Karpas-422 (cell line): ENCODE measurements around the gene SAFB2. TPM values are rescaled to one million over a fixed set of nuclear protein-coding genes. Genes with fewer than 3 reads are reported as not detected.

Experiments used
- DNase-seq: peaks from one replicate; pipeline ENCODE4 v3.0.0-alpha.2; 2015
- H2AFZ ChIP-seq: fragments of 200-600 bp; sonication (generic); 2 replicates; pipeline ENCODE4 v1.6.1; 2014; ENCODE audit warnings: antibody characterized with exemption, low read length, mixed read lengths
- H3K27ac ChIP-seq: fragments of 200-600 bp; sonication (generic); 2 replicates; pipeline ENCODE4 v1.5.1; 2014; ENCODE audit warnings: mild to moderate bottlenecking, low read length, moderate library complexity
- H3K27me3 ChIP-seq: fragments of 200-600 bp; sonication (generic); 2 replicates; pipeline ENCODE4 v1.6.1; 2014; ENCODE audit warnings: low read length, mixed read lengths
- H3K36me3 ChIP-seq: fragments of 200-600 bp; sonication (generic); 2 replicates; pipeline ENCODE4 v1.6.1; 2014; ENCODE audit warnings: low read length, mixed read lengths; ENCODE audit not compliant: insufficient read depth
- H3K4me1 ChIP-seq: fragments of 200-600 bp; sonication (generic); 2 replicates; pipeline ENCODE4 v1.6.1; 2014; ENCODE audit warnings: mild to moderate bottlenecking, low read length, mixed read lengths
- H3K4me2 ChIP-seq: fragments of 200-600 bp; sonication (generic); 2 replicates; pipeline ENCODE4 v1.6.1; 2014; ENCODE audit warnings: low read length, low read depth, mild to moderate bottlenecking; ENCODE audit not compliant: poor library complexity, severe bottlenecking
- H3K4me3 ChIP-seq: fragments of 200-600 bp; sonication (generic); 2 replicates; pipeline ENCODE4 v1.5.1; 2014; ENCODE audit warnings: mild to moderate bottlenecking, antibody characterized with exemption, low read length, mixed read lengths
- H3K79me2 ChIP-seq: fragments of 200-600 bp; sonication (generic); 2 replicates; pipeline ENCODE4 v1.6.1; 2014; ENCODE audit warnings: mild to moderate bottlenecking, low read length, mixed read lengths
- H3K9ac ChIP-seq: fragments of 200-600 bp; sonication (generic); 2 replicates; pipeline ENCODE4 v1.6.0; 2014; ENCODE audit warnings: low read length
- H3K9me2 ChIP-seq: fragments of 200-600 bp; sonication (generic), shearing (Covaris generic); replicated peaks from 2 replicates; pipeline ENCODE4 v1.6.0; 2014; ENCODE audit warnings: mild to moderate bottlenecking, low read length, moderate library complexity; ENCODE audit not compliant: insufficient read depth
- H3K9me3 ChIP-seq: fragments of 300-700, 200-600 bp; sonication (generic); 2 replicates; pipeline ENCODE4 v1.6.1; 2014; ENCODE audit warnings: low read length, mixed read lengths
- H4K20me1 ChIP-seq: fragments of 200-600 bp; sonication (generic); 2 replicates; pipeline ENCODE4 v1.6.1; 2014; ENCODE audit warnings: mild to moderate bottlenecking, antibody characterized with exemption, low read length, low read depth; ENCODE audit not compliant: insufficient read depth
- total RNA-seq: library from RNA; depleted of rRNA; stranded (reverse); fragments of >200 nt; shearing (Covaris generic); gene quantifications from 2 replicates; pipeline ENCODE4 v1.2.3, GENCODE V29; 2014; ENCODE audit warnings: low replicate concordance

The SAFB2 gene
- total RNA-seq, 1 experiment from 2014 or later: 40.3 TPM

DNA sequence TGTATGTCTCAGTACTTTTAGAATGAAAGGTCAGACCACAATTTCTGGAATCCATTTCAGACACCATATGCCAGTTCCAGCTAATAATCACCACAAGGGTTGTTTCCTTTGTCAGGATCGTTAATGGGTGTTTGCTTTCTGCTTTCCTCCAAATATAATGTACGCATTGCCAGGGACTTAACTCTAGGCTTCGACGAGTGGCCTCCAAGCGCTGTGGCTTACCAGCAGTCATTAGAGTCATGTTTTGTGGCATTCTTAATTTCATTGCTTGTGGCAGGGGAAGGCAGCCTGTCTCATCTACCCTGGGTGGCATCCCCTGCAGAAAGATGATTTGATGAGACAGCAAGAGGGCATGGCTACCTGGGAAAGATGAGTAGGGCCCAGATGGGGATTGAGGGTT, 22.8 kb upstream of the SAFB2 start:
- Histone ChIP-seq H3K9me2 (no peaks in the 10 kb centered on the region), H3K27ac (no peak overlapping the region), H3K9ac (no peak overlapping the region), H4K20me1 (peaks cover 57% of the 10 kb centered on the region), H3K4me3 (no peak overlapping the region), H3K79me2 (peaks cover 84% of the 10 kb centered on the region), H2AFZ (no peak overlapping the region), H3K4me2 (no peak overlapping the region), H3K36me3 (peaks cover 79% of the 10 kb centered on the region), H3K4me1 (0 out of 2 replicates have a peak, but pooled peaks cover 2% of the 10 kb centered on the region), H3K9me3 (no peaks in the 10 kb centered on the region), H3K27me3 (no peaks in the 10 kb centered on the region)
- DNase-seq: no peak

DNA sequence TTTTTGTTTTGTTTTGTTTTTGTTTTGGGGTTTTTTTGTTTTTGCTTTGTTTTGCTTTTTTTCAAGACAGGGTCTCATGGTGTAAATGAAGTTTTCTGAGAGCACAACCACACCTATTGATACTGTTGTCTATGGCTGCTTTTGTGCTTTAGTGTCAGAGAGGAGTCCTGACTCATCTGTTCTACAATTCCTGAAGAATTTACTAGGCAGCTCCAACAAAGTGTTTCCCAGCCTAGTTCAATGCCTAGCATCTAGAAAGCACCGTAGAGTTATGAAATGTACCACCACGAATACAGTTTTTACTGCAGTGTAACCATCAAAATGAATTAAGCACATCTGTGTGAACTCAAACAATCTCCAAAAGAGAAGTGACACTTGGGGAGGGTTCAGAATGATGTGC, 21.5 kb upstream of the SAFB2 start:
- H3K4me3 ChIP-seq: no peak overlapping the region
- 0 out of 2 replicates have a peak, but pooled peaks cover 2% of the 10 kb centered on the region for H3K4me1 ChIP-seq
- H3K79me2 ChIP-seq: peaks cover 94% of the 10 kb centered on the region
- peaks cover 72% of the 10 kb centered on the region for H3K36me3 ChIP-seq
- H2AFZ ChIP-seq: no peak overlapping the region
- H3K9me3 ChIP-seq: no peaks in the 10 kb centered on the region
- no peak for DNase-seq
- H4K20me1 ChIP-seq: peaks cover 59% of the 10 kb centered on the region
- no peak overlapping the region for H3K27ac ChIP-seq
- H3K4me2 ChIP-seq: no peak overlapping the region
- H3K9me2 ChIP-seq: no peaks in the 10 kb centered on the region
- no peak overlapping the region for H3K9ac ChIP-seq
- H3K27me3 ChIP-seq: no peaks in the 10 kb centered on the region

DNA sequence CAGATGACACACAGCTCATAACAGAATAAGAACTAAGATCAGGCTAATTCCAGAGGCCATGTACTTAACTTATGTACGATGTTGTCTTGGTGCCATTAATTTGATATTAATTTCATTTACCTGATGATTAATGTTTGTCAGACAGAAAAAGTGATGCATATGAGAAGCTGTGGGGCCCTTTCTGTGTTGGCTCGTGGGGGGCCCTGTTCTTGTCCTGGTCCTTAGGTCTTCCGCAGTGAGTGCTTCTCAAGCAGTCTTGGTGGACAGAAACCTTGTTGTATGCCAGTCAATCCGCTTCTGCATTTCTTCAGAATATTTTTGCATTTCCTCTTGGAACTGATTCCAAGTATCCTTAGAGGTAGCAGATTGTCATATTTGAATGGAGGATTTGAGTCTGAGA, 20.5 kb upstream of the SAFB2 start:
- peaks cover 66% of the 10 kb centered on the region for H4K20me1 ChIP-seq
- H3K27me3 ChIP-seq: no peaks in the 10 kb centered on the region
- no peak overlapping the region for H3K27ac ChIP-seq
- H3K4me1 ChIP-seq: 0 out of 2 replicates have a peak, but pooled peaks cover 2% of the 10 kb centered on the region
- H2AFZ ChIP-seq: no peak overlapping the region
- H3K9me2 ChIP-seq: no peaks in the 10 kb centered on the region
- no peaks in the 10 kb centered on the region for H3K9me3 ChIP-seq
- H3K79me2 ChIP-seq: peaks cover 97% of the 10 kb centered on the region
- H3K36me3 ChIP-seq: peaks cover 66% of the 10 kb centered on the region
- no peak overlapping the region for H3K9ac ChIP-seq
- no peak overlapping the region for H3K4me2 ChIP-seq
- DNase-seq: no peak
- H3K4me3 ChIP-seq: no peak overlapping the region

DNA sequence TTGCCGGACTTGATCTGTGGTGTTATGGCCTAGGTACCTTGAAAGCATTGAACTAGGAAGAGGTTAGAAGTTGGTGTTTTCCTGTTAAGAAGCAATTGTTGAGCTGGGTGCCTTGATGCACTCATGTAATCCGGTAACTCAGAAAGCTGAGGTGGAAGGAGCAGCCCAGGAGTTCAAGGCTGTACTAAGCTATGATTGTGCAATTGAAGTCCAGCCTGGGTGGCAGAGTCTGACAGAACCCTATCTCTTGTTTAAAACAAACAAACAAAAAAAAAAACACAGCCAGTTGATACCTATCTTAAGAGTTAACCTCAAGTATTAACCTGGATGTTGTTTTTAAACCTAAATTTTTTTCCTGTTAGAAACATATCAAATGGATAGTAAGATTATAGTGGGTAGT, 19.6 kb upstream of the SAFB2 start:
- Histone ChIP-seq H3K4me3 (no peak overlapping the region), H4K20me1 (peaks cover 75% of the 10 kb centered on the region), H3K79me2 (peaks cover 97% of the 10 kb centered on the region)

DNA sequence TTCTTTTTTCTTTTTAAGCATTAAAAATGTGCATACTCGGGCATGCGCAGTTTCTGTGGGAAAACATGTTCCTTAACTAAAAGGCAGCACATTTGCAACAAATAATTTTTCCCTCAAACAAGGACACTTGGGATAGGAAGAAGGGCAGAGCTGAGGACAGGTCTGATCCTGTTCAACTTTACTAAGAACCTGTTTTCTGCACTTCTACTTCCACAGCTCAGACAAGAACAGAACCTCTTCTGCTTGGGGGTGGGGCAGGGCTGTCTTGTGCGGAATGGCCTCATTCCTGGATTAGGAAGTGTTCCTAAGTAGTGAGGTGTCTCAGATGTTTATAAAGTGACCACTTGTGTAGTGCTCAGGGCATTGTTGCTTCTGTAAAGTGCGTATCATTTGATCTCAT, 18.6 kb upstream of the SAFB2 start:
- H3K4me2 ChIP-seq: no peak overlapping the region
- H3K36me3 ChIP-seq: peaks cover 53% of the 10 kb centered on the region
- H3K4me3 ChIP-seq: no peak overlapping the region
- peaks cover 11% of the 10 kb centered on the region for H3K4me1 ChIP-seq
- no peak overlapping the region for H2AFZ ChIP-seq
- H3K9me3 ChIP-seq: no peaks in the 10 kb centered on the region
- H3K27me3 ChIP-seq: no peaks in the 10 kb centered on the region
- no peak for DNase-seq
- no peaks in the 10 kb centered on the region for H3K9me2 ChIP-seq
- no peak overlapping the region for H3K27ac ChIP-seq
- H3K9ac ChIP-seq: no peak overlapping the region
- H4K20me1 ChIP-seq: peaks cover 70% of the 10 kb centered on the region
- peaks cover 98% of the 10 kb centered on the region for H3K79me2 ChIP-seq

More for the DNA sequence above, 19.6 kb upstream of the SAFB2 start:
- no peak for DNase-seq
- H3K4me1 ChIP-seq: peaks cover 11% of the 10 kb centered on the region
- no peak overlapping the region for H2AFZ ChIP-seq
- H3K9me2 ChIP-seq: no peaks in the 10 kb centered on the region
- no peak overlapping the region for H3K27ac ChIP-seq
- no peaks in the 10 kb centered on the region for H3K9me3 ChIP-seq
- H3K27me3 ChIP-seq: no peaks in the 10 kb centered on the region
- H3K4me2 ChIP-seq: no peak overlapping the region
- no peak overlapping the region for H3K9ac ChIP-seq
- H3K36me3 ChIP-seq: peaks cover 61% of the 10 kb centered on the region

DNA sequence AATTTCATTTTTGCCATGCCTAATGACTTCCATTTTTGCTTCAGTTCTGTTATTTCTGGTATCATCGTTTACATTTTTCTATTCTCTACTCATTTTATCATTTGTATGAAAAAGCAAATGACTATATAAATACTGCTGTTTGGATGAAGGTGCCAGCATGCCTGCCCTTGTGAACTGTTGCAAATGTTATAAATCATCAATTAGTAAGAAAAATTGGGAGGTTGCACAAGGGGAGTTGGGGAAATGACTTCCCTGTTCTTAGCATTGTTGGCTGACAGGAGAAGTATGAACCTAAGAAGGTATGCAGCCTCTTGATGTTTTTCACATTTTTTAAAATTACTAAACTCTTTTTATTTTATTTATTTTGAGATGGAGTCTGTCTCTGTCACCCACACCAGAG, 15.4 kb upstream of the SAFB2 start:
- H3K36me3 ChIP-seq: peaks cover 42% of the 10 kb centered on the region
- H3K79me2 ChIP-seq: peaks cover 97% of the 10 kb centered on the region
- peaks cover 73% of the 10 kb centered on the region for H4K20me1 ChIP-seq

DNA sequence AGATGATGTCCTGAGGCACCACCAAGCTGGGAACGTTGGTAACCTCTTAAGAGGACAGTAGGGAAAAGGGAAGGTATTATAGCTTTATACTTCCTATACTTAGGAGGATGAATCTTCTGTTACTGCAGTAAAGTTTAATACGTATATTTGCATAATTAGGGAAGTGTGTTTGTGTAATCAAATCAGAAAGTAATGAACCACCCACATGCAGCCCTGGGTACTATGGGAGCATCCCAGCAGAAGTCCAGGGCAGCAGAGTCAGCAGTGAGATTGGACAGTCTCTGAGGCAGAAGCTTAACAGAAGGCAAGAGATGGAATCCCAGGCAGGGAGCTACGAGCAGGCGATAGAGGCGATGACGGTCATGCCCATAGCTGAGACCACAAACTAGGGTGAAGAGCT, 12.9 kb upstream of the SAFB2 start:
- Histone ChIP-seq H3K36me3 (peaks cover 37% of the 10 kb centered on the region), H3K9me3 (no peaks in the 10 kb centered on the region), H3K27ac (no peak overlapping the region), H2AFZ (no peak overlapping the region), H3K79me2 (peaks cover 97% of the 10 kb centered on the region), H3K9me2 (no peaks in the 10 kb centered on the region), H3K4me1 (peaks cover 20% of the 10 kb centered on the region), H3K9ac (no peak overlapping the region), H3K4me2 (no peak overlapping the region), H4K20me1 (peaks cover 70% of the 10 kb centered on the region), H3K27me3 (no peaks in the 10 kb centered on the region), H3K4me3 (no peak overlapping the region)
- DNase-seq: no peak

More for the DNA sequence above, 15.4 kb upstream of the SAFB2 start:
- DNase-seq: no peak
- no peak overlapping the region for H2AFZ ChIP-seq
- no peak overlapping the region for H3K4me2 ChIP-seq
- no peaks in the 10 kb centered on the region for H3K9me2 ChIP-seq
- H3K4me3 ChIP-seq: no peak overlapping the region
- no peaks in the 10 kb centered on the region for H3K27me3 ChIP-seq
- peaks cover 20% of the 10 kb centered on the region for H3K4me1 ChIP-seq
- H3K27ac ChIP-seq: no peak overlapping the region
- H3K9ac ChIP-seq: no peak overlapping the region
- no peaks in the 10 kb centered on the region for H3K9me3 ChIP-seq

DNA sequence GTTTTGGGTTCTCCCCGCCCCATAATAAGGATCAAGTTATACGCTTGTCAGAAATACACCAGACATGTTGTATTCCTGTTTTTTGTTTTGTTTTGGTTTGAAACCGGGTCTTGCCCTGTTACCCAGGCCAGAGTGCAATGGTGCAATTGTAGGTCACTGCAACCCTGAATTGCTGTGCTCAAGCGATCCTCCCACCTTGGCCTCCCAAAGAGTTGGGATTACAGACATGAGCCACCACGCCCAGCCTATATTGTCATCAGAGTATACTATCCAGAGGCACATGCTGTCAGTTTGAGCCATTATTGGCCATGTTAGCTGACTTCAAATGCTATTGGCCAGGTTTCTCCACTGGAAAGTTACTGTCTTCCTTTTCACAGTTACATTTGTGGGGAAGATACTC, 10.1 kb upstream of the SAFB2 start:
- no peak for DNase-seq
- Histone ChIP-seq H3K27me3 (no peaks in the 10 kb centered on the region), H3K4me3 (no peak overlapping the region), H3K9me3 (no peaks in the 10 kb centered on the region), H3K4me2 (no peak overlapping the region), H2AFZ (no peak overlapping the region), H3K4me1 (peaks cover 26% of the 10 kb centered on the region), H3K9ac (no peak overlapping the region), H3K9me2 (no peaks in the 10 kb centered on the region), H3K79me2 (peaks cover 98% of the 10 kb centered on the region), H4K20me1 (peaks cover 84% of the 10 kb centered on the region), H3K36me3 (peaks cover 58% of the 10 kb centered on the region), H3K27ac (no peak overlapping the region)

DNA sequence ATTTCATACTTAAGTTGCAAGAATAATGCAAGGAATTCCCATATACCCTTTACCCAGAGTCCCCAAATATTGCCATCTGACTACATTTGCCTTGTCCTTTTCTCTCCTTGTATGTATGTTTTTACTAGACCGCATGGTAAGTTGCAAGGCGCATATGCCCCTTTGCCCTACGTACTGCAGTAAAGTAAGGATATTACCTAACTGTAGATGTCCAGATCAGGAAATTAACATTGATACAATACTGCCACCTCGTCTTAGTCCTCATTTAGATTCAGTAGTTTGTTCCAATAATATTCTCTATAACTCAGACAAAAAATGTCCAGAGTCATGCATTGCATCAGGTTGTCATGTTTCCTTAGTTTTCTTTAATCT, 9.7 kb upstream of the SAFB2 start:
- Histone ChIP-seq H3K79me2 (peaks cover 98% of the 10 kb centered on the region), H4K20me1 (peaks cover 84% of the 10 kb centered on the region), H3K27me3 (no peaks in the 10 kb centered on the region), H3K4me1 (peaks cover 26% of the 10 kb centered on the region), H3K36me3 (peaks cover 62% of the 10 kb centered on the region), H3K4me2 (no peak overlapping the region), H3K9ac (no peak overlapping the region), H2AFZ (no peak overlapping the region), H3K9me3 (no peaks in the 10 kb centered on the region), H3K27ac (no peak overlapping the region), H3K9me2 (no peaks in the 10 kb centered on the region), H3K4me3 (no peak overlapping the region)
- no peak for DNase-seq
